GM21360 (cell line): ENCODE measurements around the gene ALKBH2.
A peak's percentile ranks its signal among the peaks of the same experiment; 100 is the strongest.
"Not testable (repeated sequence)": the region's sequence is repeated elsewhere in the genome, so short reads cannot be mapped to it uniquely, and the experiment has no call there.

Source experiments
- ATAC-seq: cut with Tn5 transposase; IDR thresholded peaks from one replicate; pipeline ENCODE4 v1.9.1; 2021; ENCODE audit warnings: mild to moderate bottlenecking, moderate library complexity; ENCODE audit not compliant: unreplicated experiment

Gene ALKBH2

GRCh38 chr12:109069307-109070271 lies 23.7 kb downstream of the ALKBH2 start:
- ATAC-seq, result no peak

GRCh38 chr12:109065853-109066193 lies 27.4 kb downstream of the ALKBH2 start:
- no peak for ATAC-seq

GRCh38 chr12:109065154-109065852 lies 28.0 kb downstream of the ALKBH2 start:
- no peak for ATAC-seq

DNA sequence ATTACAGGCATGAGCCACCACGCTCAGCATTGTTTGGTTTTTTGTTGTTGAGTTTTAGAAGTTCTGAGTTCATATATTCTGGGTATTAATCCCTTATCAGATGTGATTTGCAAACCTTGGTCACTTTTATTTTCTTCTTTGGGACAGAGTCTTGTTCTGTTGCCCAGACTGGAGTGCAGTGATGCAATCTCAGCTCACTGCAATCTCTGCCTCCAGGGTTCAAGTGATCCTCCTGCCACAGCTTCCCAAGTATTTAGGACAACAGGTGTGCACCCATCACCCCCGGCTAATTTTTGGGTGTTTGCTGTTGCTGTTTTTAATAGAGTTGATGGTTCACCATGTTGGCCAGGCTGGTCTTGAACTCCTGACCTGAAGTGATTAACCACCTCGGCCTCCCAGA lies 29.1 kb downstream of the ALKBH2 start:
- no peak for ATAC-seq

DNA sequence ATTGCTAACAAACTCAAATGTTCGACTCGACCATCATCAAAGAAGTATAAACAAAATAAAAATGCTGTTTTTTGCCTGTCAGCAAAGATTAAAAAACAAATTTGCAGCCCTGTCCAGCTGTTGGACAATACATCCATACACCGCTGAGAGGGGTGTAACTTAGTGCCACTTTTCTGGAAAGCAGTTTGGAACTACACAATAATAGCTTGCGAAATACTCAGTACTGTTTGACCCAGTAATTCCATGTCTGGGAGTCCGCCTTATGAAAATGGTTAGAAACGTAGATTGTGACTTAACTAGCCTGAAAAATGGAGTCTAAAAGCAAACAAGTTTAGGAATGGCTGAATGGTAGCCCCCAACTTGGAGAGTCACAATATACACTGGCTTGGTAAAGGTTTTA lies 34.5 kb downstream of the ALKBH2 start:
- ATAC-seq, result no peak

DNA sequence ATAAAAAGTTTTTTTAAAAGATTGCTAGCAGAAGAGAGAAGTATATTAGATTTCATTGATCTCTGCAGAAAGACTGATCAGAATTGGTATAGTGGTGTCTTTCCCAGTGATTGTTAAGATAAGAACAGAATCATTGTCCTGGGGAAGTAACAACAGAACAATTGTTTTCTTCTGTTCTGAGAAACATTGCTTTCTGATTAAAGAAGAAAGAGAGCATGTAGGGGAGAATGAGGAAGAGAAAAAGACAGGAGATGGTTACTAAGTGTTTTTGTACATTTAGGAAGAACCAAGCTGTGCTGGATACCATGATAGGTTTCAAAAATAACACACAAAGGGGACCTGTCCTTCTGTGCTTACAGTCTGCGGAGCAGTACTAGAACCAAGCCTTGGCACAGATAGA lies 35.9 kb downstream of the ALKBH2 start:
- no peak for ATAC-seq

DNA sequence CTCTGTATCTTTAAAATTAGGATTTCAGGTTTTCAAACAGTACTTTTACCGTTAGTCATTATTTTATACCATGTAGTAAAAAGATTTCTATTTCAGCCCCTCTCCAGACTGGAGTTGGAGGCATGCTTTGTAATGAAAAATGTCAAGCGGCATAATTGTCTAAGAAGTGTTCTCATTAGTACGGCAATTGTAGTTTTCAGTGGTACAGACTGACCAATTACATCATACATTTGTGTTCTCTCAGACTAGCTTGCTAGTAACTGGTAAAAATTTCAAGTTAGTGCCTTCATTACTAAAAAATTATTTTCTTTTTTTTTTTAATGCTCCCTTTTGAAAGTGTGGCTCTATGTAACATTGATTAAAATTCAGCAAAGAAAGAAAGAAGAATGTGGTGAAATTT lies 36.4 kb downstream of the ALKBH2 start:
- ATAC-seq, result no peak

GRCh38 chr12:109054520-109054919 lies 38.8 kb downstream of the ALKBH2 start:
- no peak for ATAC-seq

DNA sequence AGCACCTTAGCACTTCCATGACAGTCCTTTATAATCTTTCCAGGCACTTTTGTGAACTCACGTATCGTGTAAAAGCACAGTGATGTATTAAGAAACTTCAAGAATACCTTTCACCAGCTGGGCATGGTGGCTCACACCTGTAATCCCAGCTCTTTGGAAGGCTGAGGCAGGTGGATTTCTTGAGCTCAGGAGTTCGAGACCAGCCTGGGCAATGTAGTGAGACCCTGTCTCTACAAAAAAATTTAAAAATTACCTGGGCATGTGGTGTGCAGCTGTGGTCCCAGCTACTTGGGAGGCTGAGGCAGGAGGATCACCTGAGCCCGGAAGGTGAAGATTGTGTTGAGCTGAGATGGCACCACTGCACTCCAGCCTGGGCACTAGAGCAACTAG lies 39.2 kb downstream of the ALKBH2 start:
- not testable (repeated sequence) for ATAC-seq

DNA sequence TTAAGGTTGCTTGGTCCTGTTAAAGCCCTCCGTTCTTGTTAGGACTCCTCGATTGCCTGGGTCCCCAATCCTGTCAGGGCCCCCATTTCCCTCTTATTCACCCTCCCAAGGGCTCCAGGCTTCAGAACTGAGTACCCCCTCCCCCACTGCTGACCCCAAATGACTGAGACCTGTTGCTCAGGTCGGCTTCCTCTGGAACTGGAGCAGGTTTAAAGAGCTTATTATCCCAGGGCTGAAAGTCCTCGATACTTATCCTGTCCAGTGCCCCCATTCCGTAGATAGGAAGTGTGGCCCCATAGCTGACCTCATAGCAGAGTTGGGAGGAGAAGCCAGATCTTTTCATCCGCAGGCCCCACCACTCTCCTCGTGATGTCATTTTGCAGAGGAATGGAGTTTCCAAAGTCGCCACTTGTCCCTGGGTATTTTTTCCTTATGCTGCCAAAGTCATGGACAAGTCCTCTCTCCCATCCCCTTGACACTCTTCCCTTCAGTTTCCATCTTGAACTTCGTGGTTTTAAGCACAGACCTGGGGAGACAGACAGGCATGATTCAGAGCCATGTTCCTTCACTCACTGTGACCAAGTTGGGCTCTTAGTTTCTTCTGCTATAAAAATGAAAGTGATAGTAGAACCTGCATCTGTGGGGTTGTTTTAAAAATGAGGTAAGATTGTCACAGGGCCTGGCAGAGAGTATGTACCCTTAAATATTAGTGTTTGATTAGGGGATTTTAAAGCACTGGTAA lies 39.7 kb downstream of the ALKBH2 start:
- ATAC-seq, result no peak

GRCh38 chr12:109052414-109053323 lies 40.6 kb downstream of the ALKBH2 start, which contains the start of gene USP30:
USP30 (plus strand) TSS chr12:109052576; CDS start chr12:109052679, 103 bp downstream.
- ATAC-seq, result peak; percentile 69

- no peak for ATAC-seq
Measured at GRCh38 chr12:109052097-109052413, 41.2 kb downstream of the ALKBH2 start.

GRCh38 chr12:109049794-109050193 lies 43.5 kb downstream of the ALKBH2 start:
- ATAC-seq, result not testable (repeated sequence)

GRCh38 chr12:109048706-109049105 lies 44.6 kb downstream of the ALKBH2 start:
- not testable (repeated sequence) for ATAC-seq

DNA sequence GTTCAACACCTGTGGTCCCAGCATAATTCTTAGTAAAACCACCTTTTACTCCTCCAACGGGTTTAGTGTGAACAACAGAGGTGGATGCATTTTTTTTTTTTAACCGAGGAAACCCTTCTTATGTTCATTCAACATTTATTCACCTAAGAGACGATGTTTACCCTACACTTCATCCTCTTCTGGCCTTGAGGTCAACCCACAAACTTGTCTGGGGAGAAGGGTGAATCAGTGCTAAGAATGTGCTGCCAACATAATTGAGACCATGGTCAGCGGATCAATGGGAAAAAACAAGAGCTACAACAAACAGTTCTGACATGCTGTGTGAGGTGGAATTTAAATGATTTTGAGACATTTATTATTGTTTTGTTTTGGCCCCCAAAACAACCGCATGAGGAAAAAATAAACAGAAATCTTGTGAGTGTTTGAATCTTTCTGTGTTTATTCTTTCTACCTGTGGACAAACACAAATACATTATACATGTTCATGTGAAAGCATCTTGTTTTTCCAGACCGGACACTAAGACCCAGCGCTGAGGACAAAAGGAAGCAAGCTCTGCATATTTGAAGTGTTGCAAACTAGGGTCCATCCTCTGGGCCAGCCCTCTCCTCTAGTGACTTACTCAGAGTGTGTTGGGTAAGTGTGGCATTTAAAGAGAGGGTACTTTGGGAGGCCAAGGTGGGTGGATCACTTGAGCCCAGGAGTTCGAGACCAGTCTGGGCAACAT lies 46.0 kb downstream of the ALKBH2 start:
- no peak for ATAC-seq

DNA sequence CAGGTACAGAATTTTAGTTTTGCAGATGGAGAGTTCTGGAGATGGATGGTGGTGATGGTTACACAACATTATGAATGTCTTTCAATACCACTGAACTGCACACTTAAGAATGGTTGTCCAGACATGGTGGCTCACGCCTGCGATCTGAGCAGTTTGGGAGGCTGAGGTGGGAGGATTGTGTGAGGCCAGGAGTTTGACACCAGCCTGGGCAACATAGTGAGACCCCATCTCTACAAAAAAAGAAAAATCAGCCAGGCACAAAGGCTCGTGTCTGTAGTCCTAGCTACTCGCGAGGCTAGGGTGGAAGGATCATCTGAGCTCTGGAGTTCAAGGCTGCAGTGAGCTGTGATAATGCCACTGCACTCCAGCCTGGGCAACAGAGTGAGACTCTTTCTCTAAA lies 49.0 kb downstream of the ALKBH2 start:
- ATAC-seq, result no peak
